ENCODE data around the gene AMFR. TPM values are rescaled to one million over a fixed set of nuclear protein-coding genes. Genes with fewer than 3 reads are reported as not detected.

AMFR gene
- total RNA-seq, 1 experiment from 2014 or later: 48.1 TPM

DNA sequence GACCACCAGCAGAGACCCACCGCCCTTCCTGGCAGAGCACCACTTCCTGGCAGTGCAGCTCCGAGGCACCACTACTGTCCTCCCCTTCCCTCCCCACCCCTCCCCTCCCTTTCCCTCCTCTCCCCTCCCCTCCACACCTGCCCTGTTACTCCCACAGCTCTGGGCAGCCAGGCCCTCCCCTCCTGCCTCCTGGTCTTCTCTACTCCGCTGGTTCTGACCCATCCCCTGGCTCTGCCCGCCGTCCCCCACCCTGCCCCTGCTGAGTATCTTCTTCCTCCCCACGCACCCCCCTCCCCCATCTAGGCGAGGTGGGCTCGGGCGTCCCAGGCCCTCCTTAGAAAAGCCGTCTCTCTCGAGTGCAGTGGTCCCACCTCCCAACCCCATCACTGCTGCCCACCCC is 77.7 kb downstream of the AMFR start:
- ChIA-PET CTCF (interaction anchor here (0.6 kb wide), 1 partner anchor 30 kb away, joined by 8 read pairs; no protein-coding TSS in a partner anchor), POLR2A (ENCODE audit: low non-redundant PET) (no interaction called here)
- H3K36me3 ChIP-seq (ENCODE audit: insufficient read depth, low read length, poor library complexity, severe bottlenecking): no peaks in the 10 kb centered on the region

DNA sequence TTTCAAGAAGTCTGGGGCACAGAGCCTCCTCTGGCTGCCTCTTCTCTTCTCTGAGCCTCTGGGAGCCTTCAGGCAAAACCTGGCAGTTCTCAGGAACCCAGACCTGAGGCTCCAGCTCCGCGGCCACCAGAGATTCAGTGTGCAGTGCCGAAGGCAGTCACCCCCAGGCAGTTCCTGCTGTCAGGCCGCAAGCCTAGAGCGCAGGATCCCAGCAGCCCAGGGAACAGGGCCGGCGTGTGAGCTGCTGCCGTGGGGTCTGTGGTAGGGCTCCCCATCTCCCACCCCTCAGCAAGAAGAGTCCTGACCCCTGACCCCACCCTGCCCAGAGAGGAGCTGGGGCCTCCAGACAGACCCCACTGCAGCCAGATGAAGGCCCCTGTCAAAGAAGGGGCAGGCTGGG is 78.2 kb downstream of the AMFR start:
- BruUV-seq (replicated peaks): no TSS peak
- no peak overlapping the region for H3K27ac ChIP-seq (ENCODE audit: low read depth, low read length, poor library complexity, severe bottlenecking)
- no peaks in the 10 kb centered on the region for H3K27me3 ChIP-seq (replicated peaks; ENCODE audit: insufficient read depth, low read depth, low read length, poor library complexity)
- intact Hi-C loops (cut with micrococcal nuclease; ENCODE audit: unreplicated experiment): no loop called here
- TF ChIP-seq EZH2 (IDR thresholded peaks at IDR 0.05; ENCODE audit: borderline replicate concordance, low read depth, low read length, poor library complexity, severe bottlenecking): no peak
- TF ChIP-seq, protein P1, sequence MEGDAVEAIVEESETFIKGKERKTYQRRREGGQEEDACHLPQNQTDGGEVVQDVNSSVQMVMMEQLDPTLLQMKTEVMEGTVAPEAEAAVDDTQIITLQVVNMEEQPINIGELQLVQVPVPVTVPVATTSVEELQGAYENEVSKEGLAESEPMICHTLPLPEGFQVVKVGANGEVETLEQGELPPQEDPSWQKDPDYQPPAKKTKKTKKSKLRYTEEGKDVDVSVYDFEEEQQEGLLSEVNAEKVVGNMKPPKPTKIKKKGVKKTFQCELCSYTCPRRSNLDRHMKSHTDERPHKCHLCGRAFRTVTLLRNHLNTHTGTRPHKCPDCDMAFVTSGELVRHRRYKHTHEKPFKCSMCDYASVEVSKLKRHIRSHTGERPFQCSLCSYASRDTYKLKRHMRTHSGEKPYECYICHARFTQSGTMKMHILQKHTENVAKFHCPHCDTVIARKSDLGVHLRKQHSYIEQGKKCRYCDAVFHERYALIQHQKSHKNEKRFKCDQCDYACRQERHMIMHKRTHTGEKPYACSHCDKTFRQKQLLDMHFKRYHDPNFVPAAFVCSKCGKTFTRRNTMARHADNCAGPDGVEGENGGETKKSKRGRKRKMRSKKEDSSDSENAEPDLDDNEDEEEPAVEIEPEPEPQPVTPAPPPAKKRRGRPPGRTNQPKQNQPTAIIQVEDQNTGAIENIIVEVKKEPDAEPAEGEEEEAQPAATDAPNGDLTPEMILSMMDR (conservative IDR thresholded peaks at IDR 0.05; ENCODE audit: low read depth, low read length): no peak
- no peaks in the 10 kb centered on the region for H3K4me1 ChIP-seq (ENCODE audit: insufficient read depth, low read length, poor library complexity, severe bottlenecking)
- no peak overlapping the region for H3K4me3 ChIP-seq (ENCODE audit: low read depth, low read length, poor library complexity, severe bottlenecking)
- H3K9me3 ChIP-seq (ENCODE audit: low read depth, low read length, poor library complexity, severe bottlenecking): no peaks in the 10 kb centered on the region
- DNase-seq (ENCODE audit: low spot score): no peak
- no peaks in the 10 kb centered on the region for H3K36me3 ChIP-seq (ENCODE audit: insufficient read depth, low read length, poor library complexity, severe bottlenecking)
- POLR2A ChIA-PET (ENCODE audit: low non-redundant PET): no interaction called here
- CTCF ChIA-PET: no interaction called here

More for the DNA sequence above, 77.7 kb downstream of the AMFR start:
- no TSS peak for BruUV-seq (replicated peaks)
- no peaks in the 10 kb centered on the region for H3K4me1 ChIP-seq (ENCODE audit: insufficient read depth, low read length, poor library complexity, severe bottlenecking)
- no peak for DNase-seq (ENCODE audit: low spot score)
- no peak overlapping the region for H3K4me3 ChIP-seq (ENCODE audit: low read depth, low read length, poor library complexity, severe bottlenecking)
- TF ChIP-seq, protein P1 (conservative IDR thresholded peaks at IDR 0.05; ENCODE audit: low read depth, low read length): no peak
- no peak for TF ChIP-seq EZH2 (IDR thresholded peaks at IDR 0.05; ENCODE audit: borderline replicate concordance, low read depth, low read length, poor library complexity, severe bottlenecking)
- H3K27me3 ChIP-seq (replicated peaks; ENCODE audit: insufficient read depth, low read depth, low read length, poor library complexity): no peaks in the 10 kb centered on the region
- H3K27ac ChIP-seq (ENCODE audit: low read depth, low read length, poor library complexity, severe bottlenecking): no peak overlapping the region
- intact Hi-C loops (cut with micrococcal nuclease; ENCODE audit: unreplicated experiment): no loop called here
- H3K9me3 ChIP-seq (ENCODE audit: low read depth, low read length, poor library complexity, severe bottlenecking): no peaks in the 10 kb centered on the region

DNA sequence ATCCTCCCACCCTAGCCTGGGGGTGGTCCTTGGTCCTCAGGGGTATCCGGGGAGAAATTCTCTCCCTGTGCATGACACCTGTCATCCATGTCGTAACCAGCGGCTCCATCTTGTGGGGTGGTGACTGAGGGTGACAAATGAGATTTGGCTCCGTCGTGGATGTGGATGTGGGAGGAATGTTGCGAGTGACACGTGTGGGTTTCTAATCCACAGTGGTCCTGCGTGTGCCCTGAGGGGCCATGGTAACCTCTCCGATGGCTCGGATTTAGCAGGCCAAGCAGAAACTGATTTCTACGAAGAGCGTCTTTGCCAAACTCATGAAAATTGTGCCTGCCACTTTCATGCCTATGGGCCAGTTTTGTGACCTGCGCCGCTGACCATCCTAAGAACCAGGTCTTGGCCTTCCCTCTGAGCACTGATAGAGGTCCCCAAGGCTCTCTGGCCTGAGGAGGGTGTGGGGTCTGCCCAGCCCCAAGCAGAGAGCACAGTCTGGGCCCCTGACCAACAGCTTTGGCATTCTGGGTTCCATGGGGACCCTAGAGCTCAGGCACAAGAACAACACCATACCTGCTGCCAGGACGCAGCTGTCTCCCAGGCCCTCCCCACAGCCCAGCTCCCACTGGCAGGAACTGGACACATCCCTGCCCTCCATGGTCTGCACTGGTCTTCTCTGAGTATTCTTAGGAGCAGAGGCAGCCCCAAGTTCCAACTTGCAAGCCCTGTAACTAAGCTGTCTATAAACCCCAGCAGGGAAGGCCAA is 79.0 kb downstream of the AMFR start:
- POLR2A ChIA-PET (ENCODE audit: low non-redundant PET): no interaction called here
- no peak for TF ChIP-seq EZH2 (IDR thresholded peaks at IDR 0.05; ENCODE audit: borderline replicate concordance, low read depth, low read length, poor library complexity, severe bottlenecking)
- TF ChIP-seq, protein P1 (conservative IDR thresholded peaks at IDR 0.05; ENCODE audit: low read depth, low read length): no peak
- no peak for DNase-seq (ENCODE audit: low spot score)
- Histone ChIP-seq H3K4me1 (ENCODE audit: insufficient read depth, low read length, poor library complexity, severe bottlenecking) (no peaks in the 10 kb centered on the region), H3K4me3 (ENCODE audit: low read depth, low read length, poor library complexity, severe bottlenecking) (no peak overlapping the region), H3K9me3 (ENCODE audit: low read depth, low read length, poor library complexity, severe bottlenecking) (no peaks in the 10 kb centered on the region), H3K27ac (ENCODE audit: low read depth, low read length, poor library complexity, severe bottlenecking) (no peak overlapping the region), H3K36me3 (ENCODE audit: insufficient read depth, low read length, poor library complexity, severe bottlenecking) (no peaks in the 10 kb centered on the region), H3K27me3 (replicated peaks; ENCODE audit: insufficient read depth, low read depth, low read length, poor library complexity) (no peaks in the 10 kb centered on the region)
- intact Hi-C loops (cut with micrococcal nuclease; ENCODE audit: unreplicated experiment): no loop called here
- CTCF ChIA-PET: no interaction called here
- no TSS peak for BruUV-seq (replicated peaks)
